HG02763 (cell line): Measurements from ENCODE around the gene ZIM2.

Experiments
- ATAC-seq: cut with Tn5 transposase; IDR thresholded peaks from one replicate; pipeline ENCODE4 v1.9.1; 2021; ENCODE audit warnings: mild to moderate bottlenecking, moderate library complexity; ENCODE audit not compliant: unreplicated experiment

Gene ZIM2

GRCh38 chr19:56839652-56840450 is 675 bp downstream of the ZIM2 start:
- no peak for ATAC-seq

DNA sequence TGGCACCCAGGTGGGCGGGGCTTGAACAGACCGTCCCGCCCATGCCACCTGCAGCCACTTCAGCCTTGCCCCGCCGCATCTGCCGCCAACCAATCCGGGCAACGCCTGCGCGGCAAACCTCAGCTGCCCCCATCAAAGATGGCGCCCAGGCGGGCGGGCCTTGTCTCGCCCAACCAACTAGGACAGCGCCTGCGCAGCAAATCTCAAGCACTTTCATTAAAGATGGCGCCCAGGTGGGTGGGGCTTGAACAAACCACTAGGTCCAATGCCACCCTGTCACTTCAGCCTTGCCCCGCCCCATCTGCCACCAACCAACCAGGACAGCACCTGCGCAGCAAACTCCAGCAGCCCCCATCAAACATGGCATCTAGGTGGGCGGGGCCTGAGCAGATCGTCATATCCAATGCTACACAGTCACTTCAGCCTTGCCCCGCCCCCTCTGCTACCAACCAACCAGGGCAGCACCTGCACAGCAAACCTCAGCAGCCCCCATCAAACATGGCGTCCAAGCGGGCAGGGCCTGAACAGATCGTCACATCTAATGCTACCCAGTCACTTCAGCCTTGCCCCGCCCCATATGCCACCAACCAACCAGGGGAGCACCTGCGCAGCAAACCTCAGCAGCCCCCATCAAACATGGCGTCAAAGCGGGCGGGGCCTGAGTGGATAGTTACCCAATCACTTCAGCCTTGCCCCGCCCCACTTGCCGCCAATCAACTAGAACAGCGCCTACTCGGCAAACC is 1.4 kb downstream of the ZIM2 start:
- ATAC-seq: no peak

GRCh38 chr19:56838024-56838908 is 2.3 kb downstream of the ZIM2 start:
- ATAC-seq: no peak

- ATAC-seq: no peak
Observed at GRCh38 chr19:56837492-56838023, 3.0 kb downstream of the ZIM2 start.

- no peak for ATAC-seq
Observed at GRCh38 chr19:56837004-56837403, 3.5 kb downstream of the ZIM2 start.

GRCh38 chr19:56836059-56836458 is 4.5 kb downstream of the ZIM2 start:
- no peak for ATAC-seq

GRCh38 chr19:56835401-56835800 is 5.1 kb downstream of the ZIM2 start:
- no peak for ATAC-seq

- ATAC-seq: no peak
Observed at GRCh38 chr19:56834564-56835375, 5.8 kb downstream of the ZIM2 start.

- ATAC-seq: no peak
Observed at GRCh38 chr19:56832352-56832928, 8.1 kb downstream of the ZIM2 start.

- no peak for ATAC-seq
Observed at GRCh38 chr19:56831255-56831654, 9.3 kb downstream of the ZIM2 start.

GRCh38 chr19:56829596-56829995 is 10.9 kb downstream of the ZIM2 start:
- no peak for ATAC-seq

GRCh38 chr19:56827708-56828107 is 12.8 kb downstream of the ZIM2 start:
- ATAC-seq: no peak

GRCh38 chr19:56823956-56824355 is 16.6 kb downstream of the ZIM2 start:
- no peak for ATAC-seq

DNA sequence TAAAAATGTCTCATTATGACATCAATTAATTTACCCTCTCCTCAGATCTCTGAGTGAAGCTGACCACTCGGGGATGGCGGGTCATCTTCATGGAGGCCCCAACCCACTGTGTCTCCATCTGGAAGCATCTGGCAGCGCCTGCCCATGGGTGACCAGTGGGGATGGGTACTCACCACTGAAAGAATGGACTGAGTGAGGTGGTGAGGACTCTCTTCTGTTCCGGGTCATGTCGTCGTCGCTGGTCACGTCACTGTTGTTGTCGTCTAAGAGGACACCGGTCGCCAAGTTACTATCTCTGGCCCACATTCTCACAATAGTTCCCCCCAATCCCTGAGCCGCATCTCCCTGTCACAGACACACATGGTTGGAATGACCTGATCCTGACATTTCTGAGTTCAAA is 17.1 kb downstream of the ZIM2 start:
- no peak for ATAC-seq

- no peak for ATAC-seq
Observed at GRCh38 chr19:56822755-56823154, 17.8 kb downstream of the ZIM2 start.

DNA sequence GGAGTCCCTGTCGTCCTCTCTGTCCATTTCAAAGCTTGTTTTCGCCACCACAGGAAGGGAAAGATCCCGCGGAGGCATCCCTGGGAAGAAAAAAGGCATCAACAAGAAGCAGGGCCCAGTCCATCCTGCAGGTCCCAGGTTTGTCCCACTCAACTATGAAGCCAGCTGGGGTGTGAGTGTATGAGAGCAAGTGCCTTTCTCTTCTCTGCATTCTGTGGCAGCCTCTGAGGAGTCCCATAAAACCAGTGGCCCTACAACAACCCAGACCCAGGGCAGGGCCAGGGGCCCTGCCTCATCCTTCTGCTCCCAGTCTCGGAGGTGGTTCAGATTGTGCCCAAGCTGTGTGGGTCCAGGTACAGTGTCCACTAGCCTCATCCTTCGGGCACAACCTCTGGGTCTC is 18.9 kb downstream of the ZIM2 start:
- no peak for ATAC-seq

GRCh38 chr19:56821209-56821608 is 19.3 kb downstream of the ZIM2 start:
- ATAC-seq: no peak

GRCh38 chr19:56819166-56819565 is 21.4 kb downstream of the ZIM2 start:
- ATAC-seq: no peak

DNA sequence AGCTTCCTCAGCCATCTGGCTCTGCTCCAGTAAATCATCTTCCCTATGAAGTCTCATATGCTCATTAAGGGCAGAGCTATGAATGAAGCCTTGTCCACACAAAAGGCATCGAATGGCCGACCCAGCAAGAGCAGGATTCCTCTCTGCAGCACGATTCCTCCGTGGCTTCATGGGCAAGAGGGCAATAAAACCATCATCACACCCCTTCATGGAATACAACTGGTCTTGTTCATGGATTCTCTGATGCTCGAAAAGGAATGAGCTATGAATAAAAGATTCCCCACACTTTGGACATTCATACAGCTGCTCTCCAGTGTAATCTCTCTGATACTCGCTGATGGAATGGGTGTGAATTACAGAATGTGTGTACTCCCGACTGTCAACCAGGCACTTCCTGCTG is 25.9 kb downstream of the ZIM2 start:
- no peak for ATAC-seq

DNA sequence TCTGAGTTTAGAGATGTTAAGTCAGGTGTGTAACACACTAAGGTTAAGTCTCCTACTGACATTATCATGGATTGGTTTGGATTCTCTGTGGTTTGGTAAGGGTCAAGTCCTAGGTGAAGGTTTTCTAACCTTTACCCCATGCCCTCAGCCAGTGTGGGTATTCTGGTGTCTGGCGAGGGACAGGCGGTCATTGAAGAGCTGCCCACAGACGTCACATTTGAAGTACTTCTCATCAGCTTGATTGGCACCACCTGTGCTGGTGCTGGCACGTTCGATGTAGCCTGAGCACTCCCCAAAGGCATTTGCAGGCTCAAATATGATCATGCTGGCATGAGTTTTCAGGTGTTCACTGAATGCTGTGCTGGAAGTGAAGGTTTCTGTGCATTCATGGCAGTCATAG is 27.0 kb downstream of the ZIM2 start:
- no peak for ATAC-seq
